ENCODE measurements around the gene SLC10A1. TPM values are rescaled to one million over a fixed set of nuclear protein-coding genes. Genes with fewer than 3 reads are reported as not detected.

The SLC10A1 gene
- total and polyA plus RNA-seq, 4 donors, result 1.1 to 77.3 (median 60.3) TPM

GRCh38 chr14:69763761-69764510 lies 33.1 kb downstream of the SLC10A1 start:
- H3K27me3 ChIP-seq (ENCODE audit: control insufficient read depth in 4 of 4, insufficient read depth in 4 of 4, low read length in 3 of 4), result no peaks in the 10 kb centered on the region
- WGBS, result 89% methylated on average over 6 of the region's 6 CpGs
- no peak for TF ChIP-seq RAD21 (IDR thresholded peaks at IDR 0.05)
- no peak for TF ChIP-seq HNF4G (IDR thresholded peaks at IDR 0.05)
- no peak for TF ChIP-seq EGR1 (IDR thresholded peaks at IDR 0.05; ENCODE audit: low read depth in 2 of 2)
- TF ChIP-seq GABPA (IDR thresholded peaks at IDR 0.05 in 1 of 2, conservative IDR thresholded peaks at IDR 0.05 in 1 of 2), result no peak
- TF ChIP-seq, protein P1, sequence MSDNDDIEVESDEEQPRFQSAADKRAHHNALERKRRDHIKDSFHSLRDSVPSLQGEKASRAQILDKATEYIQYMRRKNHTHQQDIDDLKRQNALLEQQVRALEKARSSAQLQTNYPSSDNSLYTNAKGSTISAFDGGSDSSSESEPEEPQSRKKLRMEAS (IDR thresholded peaks at IDR 0.05), result no peak
- no peak for TF ChIP-seq YY1 (IDR thresholded peaks at IDR 0.05)
- no peak for TF ChIP-seq SP1 (IDR thresholded peaks at IDR 0.05)
- TF ChIP-seq, protein P2, sequence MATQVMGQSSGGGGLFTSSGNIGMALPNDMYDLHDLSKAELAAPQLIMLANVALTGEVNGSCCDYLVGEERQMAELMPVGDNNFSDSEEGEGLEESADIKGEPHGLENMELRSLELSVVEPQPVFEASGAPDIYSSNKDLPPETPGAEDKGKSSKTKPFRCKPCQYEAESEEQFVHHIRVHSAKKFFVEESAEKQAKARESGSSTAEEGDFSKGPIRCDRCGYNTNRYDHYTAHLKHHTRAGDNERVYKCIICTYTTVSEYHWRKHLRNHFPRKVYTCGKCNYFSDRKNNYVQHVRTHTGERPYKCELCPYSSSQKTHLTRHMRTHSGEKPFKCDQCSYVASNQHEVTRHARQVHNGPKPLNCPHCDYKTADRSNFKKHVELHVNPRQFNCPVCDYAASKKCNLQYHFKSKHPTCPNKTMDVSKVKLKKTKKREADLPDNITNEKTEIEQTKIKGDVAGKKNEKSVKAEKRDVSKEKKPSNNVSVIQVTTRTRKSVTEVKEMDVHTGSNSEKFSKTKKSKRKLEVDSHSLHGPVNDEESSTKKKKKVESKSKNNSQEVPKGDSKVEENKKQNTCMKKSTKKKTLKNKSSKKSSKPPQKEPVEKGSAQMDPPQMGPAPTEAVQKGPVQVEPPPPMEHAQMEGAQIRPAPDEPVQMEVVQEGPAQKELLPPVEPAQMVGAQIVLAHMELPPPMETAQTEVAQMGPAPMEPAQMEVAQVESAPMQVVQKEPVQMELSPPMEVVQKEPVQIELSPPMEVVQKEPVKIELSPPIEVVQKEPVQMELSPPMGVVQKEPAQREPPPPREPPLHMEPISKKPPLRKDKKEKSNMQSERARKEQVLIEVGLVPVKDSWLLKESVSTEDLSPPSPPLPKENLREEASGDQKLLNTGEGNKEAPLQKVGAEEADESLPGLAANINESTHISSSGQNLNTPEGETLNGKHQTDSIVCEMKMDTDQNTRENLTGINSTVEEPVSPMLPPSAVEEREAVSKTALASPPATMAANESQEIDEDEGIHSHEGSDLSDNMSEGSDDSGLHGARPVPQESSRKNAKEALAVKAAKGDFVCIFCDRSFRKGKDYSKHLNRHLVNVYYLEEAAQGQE (IDR thresholded peaks at IDR 0.05), result no peak
- no peak for TF ChIP-seq JUND (IDR thresholded peaks at IDR 0.05)
- TF ChIP-seq FOXA1 (IDR thresholded peaks at IDR 0.05), result no peak
- TF ChIP-seq, protein P3, sequence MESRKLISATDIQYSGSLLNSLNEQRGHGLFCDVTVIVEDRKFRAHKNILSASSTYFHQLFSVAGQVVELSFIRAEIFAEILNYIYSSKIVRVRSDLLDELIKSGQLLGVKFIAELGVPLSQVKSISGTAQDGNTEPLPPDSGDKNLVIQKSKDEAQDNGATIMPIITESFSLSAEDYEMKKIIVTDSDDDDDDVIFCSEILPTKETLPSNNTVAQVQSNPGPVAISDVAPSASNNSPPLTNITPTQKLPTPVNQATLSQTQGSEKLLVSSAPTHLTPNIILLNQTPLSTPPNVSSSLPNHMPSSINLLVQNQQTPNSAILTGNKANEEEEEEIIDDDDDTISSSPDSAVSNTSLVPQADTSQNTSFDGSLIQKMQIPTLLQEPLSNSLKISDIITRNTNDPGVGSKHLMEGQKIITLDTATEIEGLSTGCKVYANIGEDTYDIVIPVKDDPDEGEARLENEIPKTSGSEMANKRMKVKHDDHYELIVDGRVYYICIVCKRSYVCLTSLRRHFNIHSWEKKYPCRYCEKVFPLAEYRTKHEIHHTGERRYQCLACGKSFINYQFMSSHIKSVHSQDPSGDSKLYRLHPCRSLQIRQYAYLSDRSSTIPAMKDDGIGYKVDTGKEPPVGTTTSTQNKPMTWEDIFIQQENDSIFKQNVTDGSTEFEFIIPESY (IDR thresholded peaks at IDR 0.05), result no peak
- TF ChIP-seq HNF4A (conservative IDR thresholded peaks at IDR 0.05), result no peak
- TF ChIP-seq, protein P4, sequence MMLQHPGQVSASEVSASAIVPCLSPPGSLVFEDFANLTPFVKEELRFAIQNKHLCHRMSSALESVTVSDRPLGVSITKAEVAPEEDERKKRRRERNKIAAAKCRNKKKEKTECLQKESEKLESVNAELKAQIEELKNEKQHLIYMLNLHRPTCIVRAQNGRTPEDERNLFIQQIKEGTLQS (IDR thresholded peaks at IDR 0.05), result no peak
- TF ChIP-seq, protein P5, sequence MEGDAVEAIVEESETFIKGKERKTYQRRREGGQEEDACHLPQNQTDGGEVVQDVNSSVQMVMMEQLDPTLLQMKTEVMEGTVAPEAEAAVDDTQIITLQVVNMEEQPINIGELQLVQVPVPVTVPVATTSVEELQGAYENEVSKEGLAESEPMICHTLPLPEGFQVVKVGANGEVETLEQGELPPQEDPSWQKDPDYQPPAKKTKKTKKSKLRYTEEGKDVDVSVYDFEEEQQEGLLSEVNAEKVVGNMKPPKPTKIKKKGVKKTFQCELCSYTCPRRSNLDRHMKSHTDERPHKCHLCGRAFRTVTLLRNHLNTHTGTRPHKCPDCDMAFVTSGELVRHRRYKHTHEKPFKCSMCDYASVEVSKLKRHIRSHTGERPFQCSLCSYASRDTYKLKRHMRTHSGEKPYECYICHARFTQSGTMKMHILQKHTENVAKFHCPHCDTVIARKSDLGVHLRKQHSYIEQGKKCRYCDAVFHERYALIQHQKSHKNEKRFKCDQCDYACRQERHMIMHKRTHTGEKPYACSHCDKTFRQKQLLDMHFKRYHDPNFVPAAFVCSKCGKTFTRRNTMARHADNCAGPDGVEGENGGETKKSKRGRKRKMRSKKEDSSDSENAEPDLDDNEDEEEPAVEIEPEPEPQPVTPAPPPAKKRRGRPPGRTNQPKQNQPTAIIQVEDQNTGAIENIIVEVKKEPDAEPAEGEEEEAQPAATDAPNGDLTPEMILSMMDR (IDR thresholded peaks at IDR 0.05; ENCODE audit: low read depth, low read length, missing input control), result no peak
- no peak for TF ChIP-seq FOXA2 (IDR thresholded peaks at IDR 0.05)
- no peak for DNase-seq (ENCODE audit: low spot score)
- H3K9ac ChIP-seq (ENCODE audit: low read depth in 1 of 2, low read length in 2 of 2), result no peak overlapping the region
- H3K27ac ChIP-seq (ENCODE audit: low read depth in 1 of 2, low read length in 2 of 2), result no peak overlapping the region
- H3K4me1 ChIP-seq (ENCODE audit: control insufficient read depth in 4 of 4, insufficient read depth in 4 of 4, low read length in 3 of 4), result peaks cover 3 to 14% (median 11%) of the 10 kb centered on the region in 4 donors
- H3K9me3 ChIP-seq (ENCODE audit: control insufficient read depth in 4 of 4, low read length in 3 of 4), result no peaks in the 10 kb centered on the region
- peaks cover 6 to 10% (median 8%) of the 10 kb centered on the region in 4 donors for H3K36me3 ChIP-seq (ENCODE audit: control insufficient read depth in 4 of 4, insufficient read depth in 3 of 4, low read depth in 1 of 4, low read length in 3 of 4)
- no peak overlapping the region for H3K4me3 ChIP-seq (ENCODE audit: low read depth in 1 of 3, low read length in 3 of 3)
